ENCODE data around the gene EDN1.

EDN1 gene

GRCh38 chr6:12343122-12343439, 52.9 kb downstream of the EDN1 start:
- Histone ChIP-seq H3K9me3 (no peaks in the 10 kb centered on the region; the same call in 1 of the 2 replicates), H3K4me1 (no peaks in the 10 kb centered on the region), H3K27me3 (no peaks in the 10 kb centered on the region), H3K4me3 (ENCODE audit: low read depth, low read length) (no peak overlapping the region), H3K36me3 (no peaks in the 10 kb centered on the region)
- no peak for DNase-seq
- TF ChIP-seq CTCF (IDR thresholded peaks at IDR 0.05; ENCODE audit: low read depth, low read length), result no peak

- no peak for TF ChIP-seq CTCF (IDR thresholded peaks at IDR 0.05; ENCODE audit: low read depth, low read length)
- Histone ChIP-seq H3K36me3 (no peaks in the 10 kb centered on the region), H3K27me3 (no peaks in the 10 kb centered on the region), H3K4me1 (no peaks in the 10 kb centered on the region), H3K9me3 (no peaks in the 10 kb centered on the region), H3K4me3 (ENCODE audit: low read depth, low read length) (no peak overlapping the region)
- DNase-seq, result no peak
These were observed 53.4 kb downstream of the EDN1 start for GRCh38 chr6:12343440-12344162.

GRCh38 chr6:12344296-12344695, 54.1 kb downstream of the EDN1 start:
- DNase-seq, result no peak
- no peak overlapping the region for H3K4me3 ChIP-seq (ENCODE audit: low read depth, low read length)
- H3K4me1 ChIP-seq, result no peaks in the 10 kb centered on the region
- no peaks in the 10 kb centered on the region for H3K27me3 ChIP-seq
- H3K36me3 ChIP-seq, result no peaks in the 10 kb centered on the region
- no peaks in the 10 kb centered on the region for H3K9me3 ChIP-seq
- TF ChIP-seq CTCF (IDR thresholded peaks at IDR 0.05; ENCODE audit: low read depth, low read length), result no peak

GRCh38 chr6:12344961-12345693, 55.0 kb downstream of the EDN1 start:
- H3K4me3 ChIP-seq (ENCODE audit: low read depth, low read length), result no peak overlapping the region
- no peaks in the 10 kb centered on the region for H3K27me3 ChIP-seq
- H3K9me3 ChIP-seq, result no peaks in the 10 kb centered on the region
- no peaks in the 10 kb centered on the region for H3K36me3 ChIP-seq
- no peak for DNase-seq
- H3K4me1 ChIP-seq, result no peaks in the 10 kb centered on the region
- TF ChIP-seq CTCF (IDR thresholded peaks at IDR 0.05; ENCODE audit: low read depth, low read length), result no peak

- DNase-seq, result no peak
- H3K4me1 ChIP-seq, result no peaks in the 10 kb centered on the region
- no peaks in the 10 kb centered on the region for H3K36me3 ChIP-seq
- H3K9me3 ChIP-seq, result no peaks in the 10 kb centered on the region
- no peak overlapping the region for H3K4me3 ChIP-seq (ENCODE audit: low read depth, low read length)
- no peak for TF ChIP-seq CTCF (IDR thresholded peaks at IDR 0.05; ENCODE audit: low read depth, low read length)
- H3K27me3 ChIP-seq, result no peaks in the 10 kb centered on the region
These were observed 55.5 kb downstream of the EDN1 start for GRCh38 chr6:12345694-12346058.
